ENCODE data around the gene TREM1. TPM values are rescaled to one million over a fixed set of nuclear protein-coding genes. Genes with fewer than 3 reads are reported as not detected.
"Not testable (repeated sequence)": the region's sequence is repeated elsewhere in the genome, so short reads cannot be mapped to it uniquely, and the experiment has no call there.

TREM1 gene
- total RNA-seq, 1 donor from 2014 or later: 1.3 TPM

DNA sequence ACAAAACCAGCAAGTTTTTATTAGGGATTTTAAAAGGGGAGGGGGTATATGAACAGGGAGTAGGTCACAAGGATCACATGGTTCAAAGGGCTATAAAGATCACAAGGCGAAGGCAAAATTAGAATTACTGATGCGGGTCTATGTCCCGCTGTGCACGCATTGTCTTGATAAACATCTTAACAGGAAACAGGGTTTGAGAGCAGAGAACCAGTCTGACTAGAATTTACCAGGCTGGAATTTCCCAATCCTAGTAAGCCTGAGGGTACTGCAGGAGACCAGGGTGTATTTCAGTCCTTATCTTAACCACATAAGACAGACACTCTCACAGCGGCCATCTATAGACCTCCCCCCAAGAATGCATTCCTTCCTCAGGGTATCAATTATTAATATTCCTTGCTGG, 10.8 kb upstream of the TREM1 start:
- not testable (repeated sequence) for DNase-seq (ENCODE audit: low spot score)

DNA sequence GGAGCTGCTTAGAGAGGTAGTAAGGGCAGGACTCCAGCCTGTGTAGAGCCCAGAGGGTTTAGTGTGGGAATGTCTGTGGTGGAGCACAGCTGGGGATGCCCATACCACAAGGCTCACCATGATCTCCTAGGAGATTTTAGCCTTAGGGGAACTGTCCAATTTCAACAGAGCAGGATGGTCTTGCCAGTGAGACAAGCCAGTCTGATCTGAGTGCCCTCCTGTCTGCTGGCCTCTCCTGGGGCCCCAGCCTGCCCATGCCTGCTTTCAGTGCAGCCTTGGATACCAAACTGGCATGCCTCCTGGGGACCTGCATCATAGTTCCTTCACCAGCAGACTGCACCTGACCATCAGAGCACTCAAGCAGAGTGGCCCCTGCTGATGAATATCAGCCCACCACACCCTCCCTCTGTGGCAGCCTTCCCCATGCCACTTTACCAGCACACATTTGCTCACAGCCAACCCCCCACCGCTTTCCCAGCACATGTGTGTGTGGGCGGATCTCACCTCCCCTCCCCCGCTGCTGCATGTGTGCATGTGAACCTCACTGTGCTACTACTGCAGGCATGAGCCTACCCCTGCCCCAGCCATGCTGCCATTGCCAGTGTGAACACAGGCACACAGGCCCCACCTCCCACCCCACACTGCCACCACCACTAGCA, 7.9 kb upstream of the TREM1 start:
- no peak for DNase-seq (ENCODE audit: low spot score)

DNA sequence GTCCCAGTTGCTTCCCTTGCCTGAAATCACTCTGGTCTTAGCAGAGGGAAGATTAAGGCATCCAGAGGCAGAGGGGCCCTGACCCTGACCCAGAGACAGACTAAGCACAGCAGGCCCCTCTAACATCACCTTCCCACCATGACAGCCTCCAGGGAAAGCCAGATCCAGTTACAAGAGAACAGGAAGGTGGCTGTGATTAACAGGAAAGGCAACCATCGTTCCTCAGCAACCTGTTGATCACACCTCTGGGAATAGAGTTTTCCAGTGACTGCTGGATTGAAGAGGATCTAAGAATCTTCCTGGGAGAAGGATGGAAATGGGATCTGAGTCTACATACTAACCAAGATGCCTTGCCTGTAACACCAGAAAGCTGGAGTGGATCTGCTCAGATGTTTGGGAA, 5.2 kb upstream of the TREM1 start:
- DNase-seq (ENCODE audit: low spot score): no peak

DNA sequence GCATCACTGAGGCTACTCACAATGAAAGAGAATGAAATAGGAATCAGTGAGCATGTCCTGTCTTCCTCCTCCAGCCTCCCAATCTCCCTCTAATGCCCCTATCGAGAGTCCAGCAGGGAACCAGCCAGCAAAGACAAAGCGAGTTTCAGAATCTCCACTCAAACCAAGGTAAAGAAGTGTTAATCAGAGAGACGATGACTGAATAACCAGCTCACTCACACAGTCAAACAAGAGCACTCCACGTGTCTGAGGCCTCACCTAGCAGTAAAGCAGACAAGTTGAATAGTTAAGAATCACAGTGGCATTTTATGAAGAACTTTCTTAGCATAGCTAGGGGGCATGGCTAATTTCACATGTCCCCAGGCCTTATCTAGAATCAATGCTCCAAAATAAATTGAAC, 3.3 kb upstream of the TREM1 start:
- no peak for DNase-seq (ENCODE audit: low spot score)

DNA sequence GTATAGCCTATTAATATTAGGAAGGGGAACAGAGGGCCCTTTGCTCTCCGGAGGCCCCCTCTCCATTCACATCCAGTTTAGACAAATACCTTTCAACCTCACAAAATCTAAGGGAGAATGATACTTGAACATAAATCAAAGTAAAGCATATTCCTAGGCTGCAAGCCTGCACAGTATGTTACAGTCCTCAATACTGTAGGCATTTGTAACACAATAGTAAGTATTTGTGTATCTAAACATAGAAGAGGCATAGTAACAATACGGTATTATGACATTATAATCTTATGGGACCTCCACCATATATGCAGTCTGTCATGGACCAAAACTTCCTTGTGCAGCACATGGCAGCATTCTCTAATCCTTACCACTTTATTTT, 2.3 kb upstream of the TREM1 start:
- DNase-seq (ENCODE audit: low spot score): no peak

DNA sequence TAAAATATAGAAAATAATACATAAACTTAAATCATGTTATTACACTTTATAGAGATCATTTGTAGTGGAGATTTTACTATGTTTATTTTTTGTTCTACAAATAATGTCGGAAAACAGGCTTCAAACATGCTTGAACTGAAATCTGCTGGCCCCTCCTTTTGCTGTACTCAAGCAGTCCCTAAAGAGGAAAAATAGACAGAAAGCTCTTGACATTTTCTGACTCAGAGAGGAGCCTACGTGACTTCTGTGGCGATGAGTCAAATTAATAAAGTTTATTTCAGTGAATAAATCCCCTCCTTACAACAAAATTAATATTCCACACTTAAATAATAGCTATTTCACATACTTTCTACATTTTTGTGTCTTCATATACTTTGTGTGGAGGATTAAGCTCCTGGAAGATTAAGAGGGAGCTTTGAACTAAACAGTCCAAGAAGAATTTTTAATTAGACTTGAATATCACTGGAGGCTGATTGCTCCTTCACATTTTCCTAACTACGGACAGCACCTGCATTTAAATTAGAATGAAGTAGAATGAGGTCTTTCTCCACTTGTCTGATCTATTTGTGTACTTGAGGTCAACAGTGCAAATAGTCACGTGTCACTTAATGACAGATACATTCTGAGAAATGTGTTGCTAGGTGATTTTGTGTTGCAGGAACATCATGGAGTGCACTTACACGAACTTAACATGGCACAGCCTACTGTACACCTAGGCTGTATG, 1.7 kb upstream of the TREM1 start:
- DNase-seq (ENCODE audit: low spot score): no peak

DNA sequence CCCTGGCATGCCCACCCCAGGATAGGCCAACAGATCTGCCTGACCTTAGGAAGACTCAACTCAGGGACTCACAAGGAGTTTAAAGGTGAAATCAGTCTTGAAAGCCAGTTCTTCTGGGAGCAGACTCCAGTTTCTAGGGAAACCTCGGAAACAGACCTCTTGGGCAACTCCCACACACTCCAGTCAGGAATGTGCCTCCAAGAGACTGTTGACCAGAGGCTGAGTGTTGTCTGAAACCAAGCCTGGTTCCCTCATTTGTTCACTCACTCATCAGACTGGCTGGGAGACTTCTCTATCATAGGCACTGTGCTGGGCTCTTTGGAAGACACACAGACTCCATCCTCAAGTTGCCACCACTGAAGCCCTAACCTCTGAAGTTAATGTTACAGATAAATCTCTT, 1.8 kb downstream of the TREM1 start:
- no peak for DNase-seq (ENCODE audit: low spot score)

DNA sequence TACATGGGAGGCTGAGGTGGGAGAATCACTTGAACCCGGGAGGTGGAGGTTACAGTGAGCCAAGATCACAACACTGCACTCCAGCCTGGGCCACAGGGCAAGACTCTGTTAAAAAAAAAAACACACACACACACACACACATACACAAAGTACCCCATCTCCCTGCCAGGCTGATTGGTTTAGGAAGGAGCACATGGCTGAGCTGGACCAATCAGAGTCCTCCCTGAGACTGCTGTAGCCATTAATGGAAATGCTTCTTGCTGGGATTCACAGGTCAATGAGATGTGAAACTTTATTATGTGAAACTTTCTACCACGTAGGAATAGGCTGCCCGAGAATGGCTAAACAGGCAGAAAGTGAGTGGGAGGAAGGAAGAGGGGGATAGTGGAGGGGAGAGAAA, 2.9 kb downstream of the TREM1 start:
- no peak for DNase-seq (ENCODE audit: low spot score)

DNA sequence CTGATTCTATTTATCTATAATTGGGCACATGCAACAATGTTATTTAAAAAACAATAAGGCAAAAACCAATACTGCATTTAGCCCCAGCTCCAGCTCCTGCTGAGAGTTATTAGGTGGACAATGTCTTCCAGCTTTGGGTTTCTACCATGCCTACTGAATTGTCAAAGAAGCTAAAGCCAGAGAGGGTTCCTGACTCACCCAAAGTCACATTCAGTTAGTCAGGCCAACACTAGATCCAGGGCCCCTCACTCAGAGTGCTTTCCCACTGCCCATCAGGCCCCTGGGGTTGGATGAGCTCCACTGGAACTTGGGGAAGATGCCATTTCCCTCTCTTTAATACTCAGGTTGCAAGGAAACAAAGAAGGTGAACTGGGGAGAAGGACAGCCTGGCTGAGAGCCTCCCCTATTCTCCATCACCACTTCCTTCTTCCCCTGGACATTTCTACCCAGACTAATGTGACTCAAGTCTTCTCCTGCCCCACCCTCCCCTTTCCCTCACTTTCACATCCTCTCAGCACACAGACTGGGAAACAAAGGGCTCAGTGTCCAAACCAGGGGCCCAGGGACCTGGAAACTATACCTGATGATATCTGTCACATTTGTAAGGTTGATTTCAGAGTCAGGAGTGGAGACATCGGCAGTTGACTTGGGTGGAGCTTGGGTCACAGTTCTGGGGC, 6.0 kb downstream of the TREM1 start:
- no peak for DNase-seq (ENCODE audit: low spot score)

DNA sequence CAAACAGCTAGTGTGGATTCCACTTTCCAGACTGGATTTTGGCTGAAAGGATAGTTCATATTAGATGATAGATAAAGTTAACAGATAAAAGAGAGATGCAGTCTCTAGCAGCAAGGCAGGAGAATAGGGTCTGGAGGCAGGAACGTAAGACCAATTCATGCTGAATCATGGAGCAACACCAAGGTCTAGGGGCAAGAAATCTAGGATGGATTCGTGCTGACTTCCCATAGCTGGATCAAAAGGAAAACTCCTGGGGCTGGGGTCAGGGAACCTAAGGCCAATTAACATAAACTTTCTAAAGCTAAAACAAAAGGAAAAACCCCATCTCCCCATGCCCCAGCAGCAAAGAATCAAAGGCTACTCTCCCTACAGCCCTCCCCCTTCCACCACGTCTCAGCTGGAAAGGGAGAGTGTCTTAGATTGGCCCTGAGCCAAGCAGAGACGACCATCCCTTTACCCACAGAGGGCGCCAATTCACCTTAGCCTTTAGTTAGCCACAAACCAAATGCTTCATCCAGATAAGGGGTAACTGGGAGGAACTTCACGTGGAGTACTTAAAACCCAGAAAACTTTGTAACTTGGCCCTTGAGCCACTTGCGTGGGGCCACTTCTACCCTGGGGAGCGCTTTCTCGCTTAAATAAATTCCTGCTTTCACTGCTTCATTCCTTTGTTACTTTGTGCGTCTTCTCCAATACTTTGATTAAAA, 7.6 kb downstream of the TREM1 start:
- peak; percentile 65 for DNase-seq (ENCODE audit: low spot score)

DNA sequence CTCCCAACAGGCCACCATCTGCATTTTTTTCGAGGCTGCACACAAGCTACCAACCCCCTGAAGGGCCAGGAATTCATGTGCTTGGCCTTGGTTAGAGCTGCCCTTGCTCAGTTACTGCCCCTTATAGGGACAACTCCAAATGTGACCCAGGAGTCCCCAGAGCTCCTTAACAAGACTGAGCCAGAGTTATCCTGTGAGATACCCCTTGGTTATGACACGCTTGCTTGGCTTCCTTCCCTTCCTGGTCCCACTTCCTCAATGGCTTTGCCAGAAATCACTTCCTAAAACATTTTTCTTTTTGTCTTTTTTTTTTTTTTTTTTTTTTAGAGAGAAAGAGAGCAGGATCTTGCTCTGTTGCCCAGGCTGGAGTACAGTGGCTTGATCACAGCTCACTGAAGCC, 8.9 kb downstream of the TREM1 start:
- DNase-seq (ENCODE audit: low spot score): no peak

DNA sequence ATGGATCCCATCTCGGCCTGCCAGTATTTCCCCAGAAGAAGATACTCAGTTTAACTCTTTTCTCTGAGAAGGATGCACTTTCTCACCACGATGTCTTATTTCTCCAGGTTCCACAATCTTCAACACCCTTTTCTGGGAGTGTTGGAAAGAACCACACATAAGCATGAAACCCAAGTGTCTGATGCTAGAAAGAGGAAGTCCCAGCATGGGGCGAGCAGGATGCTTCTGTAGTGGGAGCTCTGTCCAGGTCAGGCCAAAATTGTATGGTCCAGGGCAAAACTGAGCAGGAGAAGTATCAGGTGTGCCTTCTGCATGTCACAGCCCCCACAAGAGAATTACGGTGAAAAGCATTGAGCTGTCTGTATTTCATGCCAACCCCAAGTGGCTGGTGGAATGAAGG, 11.0 kb downstream of the TREM1 start:
- no peak for DNase-seq (ENCODE audit: low spot score)

DNA sequence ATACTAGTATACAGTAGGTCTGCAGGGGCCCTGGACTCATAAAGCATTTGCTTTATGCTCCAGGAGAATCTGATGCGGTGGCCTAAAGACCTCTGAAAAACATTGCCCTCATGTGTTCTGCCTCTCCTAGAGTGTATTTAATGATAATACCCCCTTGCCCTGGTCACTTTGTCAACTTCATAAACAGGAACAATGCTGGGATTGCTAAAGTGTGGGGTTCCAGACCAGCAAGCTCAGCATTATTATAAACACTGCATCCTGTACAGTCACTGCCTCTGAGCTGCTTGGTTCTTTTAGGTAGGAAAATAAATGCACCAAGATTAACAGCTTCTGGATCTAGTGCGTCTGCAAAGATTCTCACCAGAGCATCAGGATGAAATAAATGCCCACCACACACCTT, 12.2 kb downstream of the TREM1 start:
- no peak for DNase-seq (ENCODE audit: low spot score)

DNA sequence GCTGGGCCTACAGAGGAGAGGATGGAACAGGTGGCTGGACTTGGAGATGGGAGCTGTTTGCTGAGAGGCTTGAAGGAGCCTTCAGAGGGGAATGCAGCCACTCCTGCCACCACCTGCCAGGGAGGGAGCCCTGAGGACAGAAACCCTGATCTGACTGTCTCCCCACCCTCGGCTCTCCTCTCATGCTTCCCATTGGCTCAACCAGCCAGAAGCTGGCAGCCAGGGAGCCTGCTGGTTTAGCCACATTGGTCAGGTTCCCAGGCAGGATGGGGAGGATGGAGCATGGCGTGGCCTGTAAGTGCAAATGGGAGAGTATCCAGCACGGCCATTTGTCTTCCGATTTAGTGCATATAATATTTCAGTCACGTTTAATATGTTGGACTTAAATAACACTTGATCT, 12.8 kb downstream of the TREM1 start:
- DNase-seq (ENCODE audit: low spot score): no peak

DNA sequence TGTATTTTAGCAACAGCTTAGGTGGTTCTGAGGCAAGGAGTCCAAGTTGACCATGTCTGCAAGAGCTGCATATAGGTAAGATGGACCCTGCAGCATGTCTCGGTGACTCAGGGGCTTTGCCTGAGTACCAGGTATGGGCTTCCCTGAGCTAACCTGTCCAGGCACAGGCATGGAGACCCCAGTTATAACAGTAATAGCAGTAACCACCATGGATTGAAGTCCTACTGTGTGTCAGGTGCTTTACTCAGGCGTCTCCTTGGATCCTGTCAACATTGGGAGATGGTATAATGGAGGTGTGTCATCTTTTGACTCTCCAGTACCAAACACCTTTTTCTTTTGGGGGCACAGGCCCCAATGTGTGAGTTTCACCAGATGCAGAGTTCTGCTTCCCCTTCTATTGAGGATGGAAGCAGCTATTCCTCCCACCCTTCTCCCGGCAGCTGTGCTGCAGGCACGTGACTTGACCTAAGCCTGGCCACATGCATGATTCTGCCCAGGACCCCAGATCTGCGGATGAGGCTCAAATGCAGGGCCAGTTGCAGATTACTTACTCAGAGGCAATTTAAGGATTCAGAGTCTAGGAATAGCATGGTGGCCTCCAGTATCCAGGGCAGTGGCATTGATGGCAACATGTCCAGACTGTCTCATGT, 13.8 kb downstream of the TREM1 start:
- DNase-seq (ENCODE audit: low spot score): no peak

DNA sequence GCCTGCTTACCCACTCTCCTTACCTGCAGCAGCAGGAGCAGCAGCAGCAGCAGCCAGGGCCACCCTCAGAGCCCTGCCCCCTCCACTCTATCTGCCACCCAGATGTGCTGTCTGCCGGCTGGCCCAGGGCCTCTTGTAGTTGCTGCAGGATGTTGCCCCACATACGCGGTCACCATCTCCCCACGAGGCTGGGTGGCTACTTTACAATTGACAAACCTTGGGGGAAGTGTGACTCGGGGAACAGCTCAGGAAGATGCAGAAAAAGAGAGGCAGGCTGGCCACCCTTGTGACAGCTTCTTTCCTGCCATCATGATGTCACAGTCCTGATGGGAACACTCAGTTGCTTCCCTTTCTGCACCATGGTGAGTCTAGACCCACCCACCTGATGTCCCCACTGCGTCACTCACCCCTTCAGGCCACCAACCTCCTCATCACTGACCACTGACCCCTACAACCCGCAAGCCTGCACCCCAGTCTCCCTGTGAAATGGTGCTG, 14.5 kb downstream of the TREM1 start:
- DNase-seq (ENCODE audit: low spot score): peak; percentile 25

DNA sequence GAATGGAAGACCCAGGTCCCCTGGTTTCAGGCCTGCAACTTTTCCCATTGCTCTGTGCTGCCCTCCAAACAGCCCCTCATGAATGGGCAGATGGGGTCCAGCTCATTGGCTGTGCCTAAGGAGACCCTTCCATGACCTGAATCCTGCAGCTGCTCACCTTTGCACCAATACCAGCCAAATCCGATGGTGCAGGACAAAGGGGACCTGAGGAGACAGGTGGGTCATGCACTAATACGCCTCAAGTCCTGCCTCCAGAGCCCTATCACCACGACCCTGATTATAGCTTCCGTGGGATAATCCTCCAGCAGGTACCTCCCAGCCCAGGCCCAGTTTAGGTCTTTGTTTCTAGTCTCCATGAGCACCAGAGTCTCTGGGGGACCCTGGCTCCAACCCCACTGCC, 16.8 kb downstream of the TREM1 start:
- no peak for DNase-seq (ENCODE audit: low spot score)

DNA sequence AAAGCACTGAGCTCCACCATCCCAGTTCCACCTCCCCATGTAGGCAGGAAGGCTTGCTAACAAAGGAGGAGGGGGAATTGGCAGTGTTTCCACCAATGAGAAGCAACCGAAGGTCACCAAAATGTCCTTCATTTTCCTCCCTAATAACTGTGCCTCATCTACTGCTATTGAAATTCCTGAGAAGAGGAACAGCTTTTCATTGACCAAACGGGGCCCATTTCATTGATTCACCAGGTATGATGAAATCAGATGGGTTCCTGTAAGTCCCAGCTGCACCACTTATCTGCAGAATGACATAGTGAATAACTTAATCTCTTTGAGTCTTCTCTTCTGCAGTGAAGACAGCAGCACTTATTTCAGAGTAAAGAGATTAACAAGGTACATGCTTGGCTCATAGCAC, 17.3 kb downstream of the TREM1 start:
- no peak for DNase-seq (ENCODE audit: low spot score)

DNA sequence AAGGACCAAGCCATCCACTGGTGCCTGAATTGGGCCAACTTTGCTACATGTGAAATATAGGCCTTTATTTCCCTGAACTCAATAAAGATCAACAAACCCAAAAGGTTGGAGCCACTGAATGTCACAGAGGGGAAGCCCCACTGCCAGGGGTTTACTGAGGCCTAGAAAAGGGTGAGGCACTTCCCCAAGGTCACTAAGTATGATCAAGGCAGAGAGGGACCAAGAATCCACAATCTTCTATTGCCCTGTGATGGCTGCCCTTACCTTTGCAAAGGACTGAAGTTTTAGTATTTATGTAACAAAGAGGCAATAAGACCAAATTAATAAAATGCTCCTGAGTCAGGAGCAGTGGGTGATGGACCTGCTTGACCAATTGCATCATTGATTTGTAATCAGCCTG, 18.0 kb downstream of the TREM1 start:
- DNase-seq (ENCODE audit: low spot score): no peak

DNA sequence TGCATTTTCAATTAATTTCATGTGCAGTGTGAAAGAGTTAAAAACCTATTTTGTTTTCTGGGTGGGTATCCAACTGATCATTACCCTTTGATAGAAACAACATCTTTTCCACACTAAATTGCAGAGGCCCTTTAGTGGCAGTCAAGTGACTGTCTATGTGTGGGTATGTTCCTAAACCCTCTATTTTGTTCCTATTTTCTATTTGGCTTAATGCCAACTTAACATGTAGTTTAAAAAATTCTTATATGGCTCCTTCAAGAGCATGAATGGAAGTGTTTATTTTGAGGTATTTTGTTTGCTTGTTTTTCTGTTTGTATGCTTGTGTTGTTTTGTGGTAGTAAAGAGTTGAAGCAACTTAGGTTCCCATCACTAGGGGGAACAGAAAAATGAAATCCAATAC, 19.9 kb downstream of the TREM1 start:
- DNase-seq (ENCODE audit: low spot score): no peak

DNA sequence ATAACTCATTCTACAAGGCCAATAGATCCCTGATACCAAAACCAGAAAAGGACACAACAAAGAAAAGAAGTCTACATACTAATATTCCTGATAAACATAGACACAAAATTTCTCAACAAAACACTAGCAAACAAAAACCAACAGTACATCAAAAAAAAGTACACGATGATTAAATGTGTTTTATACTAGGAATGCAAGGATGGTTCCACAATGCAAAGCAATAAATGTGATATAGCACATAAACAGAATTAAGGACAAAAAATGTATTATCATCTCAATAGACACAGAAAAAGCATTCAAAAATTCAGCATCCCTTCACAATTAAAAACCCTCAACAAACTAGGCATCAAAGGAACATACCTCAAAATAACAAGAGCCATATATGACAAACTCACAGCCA, 23.2 kb downstream of the TREM1 start:
- no peak for DNase-seq (ENCODE audit: low spot score)

DNA sequence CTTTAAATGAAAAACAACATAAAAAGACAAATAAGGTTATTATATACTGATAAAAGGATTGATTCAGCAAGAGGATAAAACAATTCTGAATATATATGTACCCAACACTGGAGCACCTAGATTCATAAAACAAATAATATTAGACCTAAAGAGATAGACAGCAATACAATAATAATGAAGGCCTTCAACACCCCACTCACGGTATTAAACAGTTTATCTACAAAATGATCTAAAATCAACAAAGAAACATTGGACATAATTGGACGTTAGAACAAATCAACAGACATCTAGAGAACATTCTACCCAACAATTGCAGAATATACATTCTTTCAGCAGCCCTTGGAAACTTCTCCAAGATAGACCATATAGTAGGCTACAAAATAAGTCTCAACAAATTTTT, 24.1 kb downstream of the TREM1 start:
- DNase-seq (ENCODE audit: low spot score): no peak

Data from mucosa of gallbladder (tissue), 1 donor.